Peyer's patch (tissue), 4 donors: ENCODE measurements around the gene CNTNAP2. TPM values are rescaled to one million over a fixed set of nuclear protein-coding genes. Genes with fewer than 3 reads are reported as not detected.

Source experiments
- DNase-seq, 3 donors: peaks; one replicate each; pipeline ENCODE4 v3.0.0-alpha.2; 2017 to 2019
- H3K27ac ChIP-seq, 4 donors: fragments of 200-600 bp; sonication (generic); one replicate each; pipeline ENCODE4 v1.5.1; 2016 to 2019
- H3K27me3 ChIP-seq, 2 donors: fragments of 200-600 bp; sonication (generic); one replicate each; pipeline ENCODE4 v1.5.1; 2019
- H3K36me3 ChIP-seq, 3 donors: fragments of 200-600 bp; sonication (generic); one replicate each; pipeline ENCODE4 v1.5.1; 2016 to 2019
- H3K4me1 ChIP-seq, 4 donors: fragments of 200-600 bp; sonication (generic); one replicate each; pipeline ENCODE4 v1.5.1; 2016 to 2019
- H3K4me3 ChIP-seq, 4 donors: fragments of 200-600 bp; sonication (generic); 1 replicate in 3 of 4; 2 replicates in 1 of 4; pipeline ENCODE4 v1.5.1; 2016 to 2019; ENCODE audit warnings: mild to moderate bottlenecking in 1 of 4
- H3K9me3 ChIP-seq, 4 donors: fragments of 200-600 bp; sonication (generic); one replicate each; pipeline ENCODE4 v1.5.1; 2016 to 2019; ENCODE audit warnings: mild to moderate bottlenecking in 1 of 4
- CTCF ChIP-seq, 6 experiments: fragments of 450-650 bp in 4 of 6; fragments of 200-600 bp in 2 of 6; sonication (generic) in 1 of 6; IDR thresholded peaks; one replicate each; pipeline ENCODE4 v1.5.1; 2017 to 2019; ENCODE audit warnings: antibody characterized with exemption in 6 of 6, mild to moderate bottlenecking in 3 of 6, moderate library complexity in 1 of 6
- POLR2A ChIP-seq, 2 donors: fragments of 450-650 bp; IDR thresholded peaks; one replicate each; pipeline ENCODE4 v1.5.1; 2017; ENCODE audit warnings: antibody characterized with exemption in 2 of 2, mild to moderate bottlenecking in 2 of 2, moderate library complexity in 2 of 2
- total RNA-seq, 4 donors: library from RNA; depleted of rRNA; stranded (reverse); fragments of >200 nt; gene quantifications; one replicate each; pipeline ENCODE4 v1.1.0, GENCODE V29; 2016

Gene CNTNAP2
- total RNA-seq, 4 donors from 2014 or later: 1.5 to 4.9 (median 3.6) TPM

GRCh38 chr7:148256433-148256832 lies 2139.8 kb downstream of the CNTNAP2 start:
- Histone ChIP-seq H3K36me3 (no peaks in the 10 kb centered on the region), H3K9me3 (peaks cover 0 to 5% (median 0%) of the 10 kb centered on the region in 4 donors), H3K4me3 (no peak overlapping the region), H3K27me3 (no peaks in the 10 kb centered on the region), H3K27ac (no peak overlapping the region), H3K4me1 (no peaks in the 10 kb centered on the region)
- DNase-seq: no peak
- TF ChIP-seq POLR2A (IDR thresholded peaks at IDR 0.05) (no peak), CTCF (IDR thresholded peaks at IDR 0.05) (no peak)

- Histone ChIP-seq H3K4me1 (peaks cover 0 to 6% (median 0%) of the 10 kb centered on the region in 4 donors), H3K27ac (peak overlapping the region in 2 of 4 donors; percentile 30 to 34), H3K9me3 (no peaks in the 10 kb centered on the region), H3K27me3 (no peaks in the 10 kb centered on the region), H3K36me3 (no peaks in the 10 kb centered on the region), H3K4me3 (no peak overlapping the region)
- TF ChIP-seq CTCF (IDR thresholded peaks at IDR 0.05) (no peak), POLR2A (IDR thresholded peaks at IDR 0.05) (no peak)
- no peak for DNase-seq
These were observed 2144.0 kb downstream of the CNTNAP2 start for GRCh38 chr7:148260599-148260998.

GRCh38 chr7:148261523-148261922 lies 2144.9 kb downstream of the CNTNAP2 start:
- H3K36me3 ChIP-seq: no peaks in the 10 kb centered on the region
- TF ChIP-seq POLR2A (IDR thresholded peaks at IDR 0.05): no peak
- TF ChIP-seq CTCF (IDR thresholded peaks at IDR 0.05): no peak
- DNase-seq: no peak
- no peak overlapping the region for H3K27ac ChIP-seq
- no peaks in the 10 kb centered on the region for H3K27me3 ChIP-seq
- H3K4me1 ChIP-seq: peaks cover 0 to 6% (median 0%) of the 10 kb centered on the region in 4 donors
- H3K9me3 ChIP-seq: no peaks in the 10 kb centered on the region
- no peak overlapping the region for H3K4me3 ChIP-seq

- H3K36me3 ChIP-seq: no peaks in the 10 kb centered on the region
- TF ChIP-seq POLR2A (IDR thresholded peaks at IDR 0.05): no peak
- no peak overlapping the region for H3K27ac ChIP-seq
- no peak overlapping the region for H3K4me3 ChIP-seq
- H3K9me3 ChIP-seq: no peaks in the 10 kb centered on the region
- no peaks in the 10 kb centered on the region for H3K27me3 ChIP-seq
- DNase-seq: no peak
- peaks cover 0 to 6% (median 0%) of the 10 kb centered on the region in 4 donors for H3K4me1 ChIP-seq
These were observed 2145.5 kb downstream of the CNTNAP2 start for GRCh38 chr7:148261996-148262688.

- DNase-seq: peak; percentile 58 to 85 (median 68)
- TF ChIP-seq POLR2A (IDR thresholded peaks at IDR 0.05): no peak
- peak; percentile 65 to 92 (median 76) for TF ChIP-seq CTCF (IDR thresholded peaks at IDR 0.05)
- peak overlapping the region in 2 of 4 donors; percentile 12 to 13 for H3K4me3 ChIP-seq
- no peak overlapping the region for H3K27ac ChIP-seq
- no peaks in the 10 kb centered on the region for H3K9me3 ChIP-seq
- H3K36me3 ChIP-seq: no peaks in the 10 kb centered on the region
- H3K4me1 ChIP-seq: peaks cover 0 to 6% (median 0%) of the 10 kb centered on the region in 4 donors
- H3K27me3 ChIP-seq: no peaks in the 10 kb centered on the region
These were observed 2146.2 kb downstream of the CNTNAP2 start for GRCh38 chr7:148262721-148263229.

GRCh38 chr7:148264933-148265557 lies 2148.4 kb downstream of the CNTNAP2 start:
- peak in 1 of 3 donors; percentile 54 for DNase-seq
- H3K9me3 ChIP-seq: no peaks in the 10 kb centered on the region
- H3K4me1 ChIP-seq: peaks cover 0 to 6% (median 0%) of the 10 kb centered on the region in 4 donors
- H3K36me3 ChIP-seq: no peaks in the 10 kb centered on the region
- H3K27ac ChIP-seq: no peak overlapping the region
- peak; percentile 26 to 75 (median 64) for TF ChIP-seq CTCF (IDR thresholded peaks at IDR 0.05)
- no peak for TF ChIP-seq POLR2A (IDR thresholded peaks at IDR 0.05)
- no peak overlapping the region for H3K4me3 ChIP-seq
- H3K27me3 ChIP-seq: no peaks in the 10 kb centered on the region
